ENCODE measurements around the gene TSPAN10.

- TF ChIP-seq RAD21 (IDR thresholded peaks at IDR 0.05) (no peak), JUND (IDR thresholded peaks at IDR 0.05) (no peak), YY1 (IDR thresholded peaks at IDR 0.05) (no peak), ZBTB33 (IDR thresholded peaks at IDR 0.05) (no peak), MAX (IDR thresholded peaks at IDR 0.05) (no peak), HNF4A (conservative IDR thresholded peaks at IDR 0.05) (no peak), ATF3 (IDR thresholded peaks at IDR 0.05) (no peak), TAF1 (conservative IDR thresholded peaks at IDR 0.05) (no peak), GABPA (IDR thresholded peaks at IDR 0.05 in 1 of 2, conservative IDR thresholded peaks at IDR 0.05 in 1 of 2) (no peak)
- TF ChIP-seq, protein P1, sequence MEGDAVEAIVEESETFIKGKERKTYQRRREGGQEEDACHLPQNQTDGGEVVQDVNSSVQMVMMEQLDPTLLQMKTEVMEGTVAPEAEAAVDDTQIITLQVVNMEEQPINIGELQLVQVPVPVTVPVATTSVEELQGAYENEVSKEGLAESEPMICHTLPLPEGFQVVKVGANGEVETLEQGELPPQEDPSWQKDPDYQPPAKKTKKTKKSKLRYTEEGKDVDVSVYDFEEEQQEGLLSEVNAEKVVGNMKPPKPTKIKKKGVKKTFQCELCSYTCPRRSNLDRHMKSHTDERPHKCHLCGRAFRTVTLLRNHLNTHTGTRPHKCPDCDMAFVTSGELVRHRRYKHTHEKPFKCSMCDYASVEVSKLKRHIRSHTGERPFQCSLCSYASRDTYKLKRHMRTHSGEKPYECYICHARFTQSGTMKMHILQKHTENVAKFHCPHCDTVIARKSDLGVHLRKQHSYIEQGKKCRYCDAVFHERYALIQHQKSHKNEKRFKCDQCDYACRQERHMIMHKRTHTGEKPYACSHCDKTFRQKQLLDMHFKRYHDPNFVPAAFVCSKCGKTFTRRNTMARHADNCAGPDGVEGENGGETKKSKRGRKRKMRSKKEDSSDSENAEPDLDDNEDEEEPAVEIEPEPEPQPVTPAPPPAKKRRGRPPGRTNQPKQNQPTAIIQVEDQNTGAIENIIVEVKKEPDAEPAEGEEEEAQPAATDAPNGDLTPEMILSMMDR (IDR thresholded peaks at IDR 0.05; ENCODE audit: low read depth, low read length, missing input control): no peak
- TF ChIP-seq, protein P2, sequence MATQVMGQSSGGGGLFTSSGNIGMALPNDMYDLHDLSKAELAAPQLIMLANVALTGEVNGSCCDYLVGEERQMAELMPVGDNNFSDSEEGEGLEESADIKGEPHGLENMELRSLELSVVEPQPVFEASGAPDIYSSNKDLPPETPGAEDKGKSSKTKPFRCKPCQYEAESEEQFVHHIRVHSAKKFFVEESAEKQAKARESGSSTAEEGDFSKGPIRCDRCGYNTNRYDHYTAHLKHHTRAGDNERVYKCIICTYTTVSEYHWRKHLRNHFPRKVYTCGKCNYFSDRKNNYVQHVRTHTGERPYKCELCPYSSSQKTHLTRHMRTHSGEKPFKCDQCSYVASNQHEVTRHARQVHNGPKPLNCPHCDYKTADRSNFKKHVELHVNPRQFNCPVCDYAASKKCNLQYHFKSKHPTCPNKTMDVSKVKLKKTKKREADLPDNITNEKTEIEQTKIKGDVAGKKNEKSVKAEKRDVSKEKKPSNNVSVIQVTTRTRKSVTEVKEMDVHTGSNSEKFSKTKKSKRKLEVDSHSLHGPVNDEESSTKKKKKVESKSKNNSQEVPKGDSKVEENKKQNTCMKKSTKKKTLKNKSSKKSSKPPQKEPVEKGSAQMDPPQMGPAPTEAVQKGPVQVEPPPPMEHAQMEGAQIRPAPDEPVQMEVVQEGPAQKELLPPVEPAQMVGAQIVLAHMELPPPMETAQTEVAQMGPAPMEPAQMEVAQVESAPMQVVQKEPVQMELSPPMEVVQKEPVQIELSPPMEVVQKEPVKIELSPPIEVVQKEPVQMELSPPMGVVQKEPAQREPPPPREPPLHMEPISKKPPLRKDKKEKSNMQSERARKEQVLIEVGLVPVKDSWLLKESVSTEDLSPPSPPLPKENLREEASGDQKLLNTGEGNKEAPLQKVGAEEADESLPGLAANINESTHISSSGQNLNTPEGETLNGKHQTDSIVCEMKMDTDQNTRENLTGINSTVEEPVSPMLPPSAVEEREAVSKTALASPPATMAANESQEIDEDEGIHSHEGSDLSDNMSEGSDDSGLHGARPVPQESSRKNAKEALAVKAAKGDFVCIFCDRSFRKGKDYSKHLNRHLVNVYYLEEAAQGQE (IDR thresholded peaks at IDR 0.05): no peak
These were observed 51.0 kb downstream of the TSPAN10 start for GRCh38 chr17:81687770-81688541.

All from liver (tissue), 3 donors.